ENCODE results near the gene PXDC1. TPM values are rescaled to one million over a fixed set of nuclear protein-coding genes. Genes with fewer than 3 reads are reported as not detected.
"Not testable (repeated sequence)": the region's sequence is repeated elsewhere in the genome, so short reads cannot be mapped to it uniquely, and the experiment has no call there.

The PXDC1 gene
- total RNA-seq, 1 donor = 144 TPM

- DNase-seq (ENCODE audit: insufficient read length, low spot score, missing footprints) = no peak
- Histone ChIP-seq H3K79me2 (ENCODE audit: insufficient read depth, low read length) (no peaks in the 10 kb centered on the region), H3K27me3 (ENCODE audit: insufficient read depth, low read length) (peaks cover 3% of the 10 kb centered on the region), H3K27ac (ENCODE audit: low read depth, low read length) (no peak overlapping the region), H3K9me3 (ENCODE audit: low read depth, low read length) (no peaks in the 10 kb centered on the region), H3K4me3 (ENCODE audit: insufficient read depth, low read length) (no peak overlapping the region), H2AFZ (ENCODE audit: low read length) (no peak overlapping the region), H4K20me1 (ENCODE audit: insufficient read depth, low read length) (no peaks in the 10 kb centered on the region), H3K36me3 (ENCODE audit: insufficient read depth, low read length) (no peaks in the 10 kb centered on the region), H3K4me2 (ENCODE audit: insufficient read depth, low read length) (no peak overlapping the region), H3K4me1 (ENCODE audit: insufficient read depth, low read length) (no peaks in the 10 kb centered on the region)
- no peak for TF ChIP-seq CTCF (IDR thresholded peaks at IDR 0.05; ENCODE audit: extremely low read depth, low read depth, low read length)
Observed at GRCh38 chr6:3683331-3683730, 68.2 kb downstream of the PXDC1 start.

- Histone ChIP-seq H3K36me3 (ENCODE audit: insufficient read depth, low read length) (no peaks in the 10 kb centered on the region), H4K20me1 (ENCODE audit: insufficient read depth, low read length) (no peaks in the 10 kb centered on the region), H2AFZ (ENCODE audit: low read length) (no peak overlapping the region), H3K4me2 (ENCODE audit: insufficient read depth, low read length) (no peak overlapping the region), H3K4me3 (ENCODE audit: insufficient read depth, low read length) (no peak overlapping the region), H3K27me3 (ENCODE audit: insufficient read depth, low read length) (peaks cover 3% of the 10 kb centered on the region), H3K79me2 (ENCODE audit: insufficient read depth, low read length) (no peaks in the 10 kb centered on the region), H3K4me1 (ENCODE audit: insufficient read depth, low read length) (no peaks in the 10 kb centered on the region), H3K9me3 (ENCODE audit: low read depth, low read length) (no peaks in the 10 kb centered on the region), H3K27ac (ENCODE audit: low read depth, low read length) (no peak overlapping the region)
- no peak for DNase-seq (ENCODE audit: insufficient read length, low spot score, missing footprints)
- no peak for TF ChIP-seq CTCF (IDR thresholded peaks at IDR 0.05; ENCODE audit: extremely low read depth, low read depth, low read length)
Observed at GRCh38 chr6:3678946-3679345, 72.6 kb downstream of the PXDC1 start.

DNA sequence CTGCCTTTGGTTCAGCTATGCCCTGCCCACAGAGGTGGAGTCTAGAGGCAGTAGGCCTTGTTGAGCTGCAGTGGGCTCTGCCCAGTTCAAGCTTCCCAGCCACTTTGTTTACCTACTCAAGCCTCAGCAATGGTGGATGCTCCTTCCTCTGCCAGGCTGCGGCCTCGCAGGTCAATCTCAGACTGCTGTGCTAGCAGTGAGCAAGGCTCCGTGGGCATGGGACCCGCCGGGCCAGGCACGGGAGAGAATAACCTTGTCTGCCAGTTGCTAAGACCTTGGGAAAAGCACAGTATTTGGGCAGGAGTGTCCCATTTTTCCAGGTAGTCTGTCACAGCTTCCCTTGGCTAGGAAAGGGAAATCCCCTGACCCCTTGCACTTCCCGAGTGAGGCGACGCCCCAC is 73.8 kb downstream of the PXDC1 start:
- H3K9me3 ChIP-seq (ENCODE audit: low read depth, low read length); H2AFZ ChIP-seq (ENCODE audit: low read length); H3K4me1 ChIP-seq (ENCODE audit: insufficient read depth, low read length); H3K4me3 ChIP-seq (ENCODE audit: insufficient read depth, low read length); DNase-seq (ENCODE audit: insufficient read length, low spot score, missing footprints); H3K27me3 ChIP-seq (ENCODE audit: insufficient read depth, low read length); H3K27ac ChIP-seq (ENCODE audit: low read depth, low read length); H3K79me2 ChIP-seq (ENCODE audit: insufficient read depth, low read length); H3K4me2 ChIP-seq (ENCODE audit: insufficient read depth, low read length); H4K20me1 ChIP-seq (ENCODE audit: insufficient read depth, low read length); H3K36me3 ChIP-seq (ENCODE audit: insufficient read depth, low read length): not testable (repeated sequence)

DNA sequence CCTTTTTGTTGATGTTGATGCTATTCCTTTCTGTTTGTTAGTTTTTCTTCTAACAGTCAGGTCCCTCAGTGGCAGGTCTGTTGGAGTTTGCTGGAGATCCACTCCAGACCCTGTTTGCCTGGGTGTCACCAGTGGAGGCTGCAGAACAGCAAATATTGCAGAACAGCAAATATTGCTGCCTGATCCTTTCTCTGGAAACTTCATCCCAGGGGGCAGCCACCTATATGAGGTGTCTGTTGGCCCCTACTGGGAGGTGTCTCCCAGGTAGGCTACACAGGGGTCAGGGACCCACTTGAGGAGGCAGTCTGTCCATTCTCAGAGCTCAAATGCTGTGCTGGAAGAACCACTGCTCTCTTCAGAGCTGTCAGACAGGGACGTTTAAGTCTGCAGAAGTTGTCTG is 74.2 kb downstream of the PXDC1 start:
- not testable (repeated sequence) for DNase-seq (ENCODE audit: insufficient read length, low spot score, missing footprints); H3K79me2 ChIP-seq (ENCODE audit: insufficient read depth, low read length); H3K27ac ChIP-seq (ENCODE audit: low read depth, low read length); H3K27me3 ChIP-seq (ENCODE audit: insufficient read depth, low read length); H4K20me1 ChIP-seq (ENCODE audit: insufficient read depth, low read length); H3K4me3 ChIP-seq (ENCODE audit: insufficient read depth, low read length); H3K36me3 ChIP-seq (ENCODE audit: insufficient read depth, low read length); H2AFZ ChIP-seq (ENCODE audit: low read length); H3K4me2 ChIP-seq (ENCODE audit: insufficient read depth, low read length); H3K9me3 ChIP-seq (ENCODE audit: low read depth, low read length); H3K4me1 ChIP-seq (ENCODE audit: insufficient read depth, low read length)

Small RNA genes within 50 kb of the gene (small RNA-seq; reads per million reads assigned to genes)
- gene AL033523.1 = not detected

Other genes starting within 250 kb of the PXDC1 start
- 7.1 and 8.0 TPM in 2 replicates for gene FAM50B, start 97.7 kb upstream of the PXDC1 start, total RNA-seq